ENCODE data around the gene HOXD3.
A peak's percentile ranks its signal among the peaks of the same experiment; 100 is the strongest.

The HOXD3 gene

GRCh38 chr2:176156807-176157498, at the start of gene HOXD3:
Gene HOXD3, plus strand, starts transcription at chr2:176157307. Its CDS starts 11,808 bp downstream, at chr2:176169115.
- DNase-seq: peak; percentile 65

GRCh38 chr2:176107731-176108181, 49.4 kb upstream of the HOXD3 start:
- DNase-seq: no peak

GRCh38 chr2:176109192-176109901, 47.8 kb upstream of the HOXD3 start:
- no peak for DNase-seq

- DNase-seq: no peak
These were observed 47.2 kb upstream of the HOXD3 start for GRCh38 chr2:176109946-176110345.

- no peak for DNase-seq
These were observed 46.4 kb upstream of the HOXD3 start for GRCh38 chr2:176110415-176111308.

GRCh38 chr2:176111309-176111663, 45.8 kb upstream of the HOXD3 start:
- peak; percentile 88 for DNase-seq

- no peak for DNase-seq
These were observed 45.2 kb upstream of the HOXD3 start for GRCh38 chr2:176111846-176112374.

- DNase-seq: no peak
These were observed 44.5 kb upstream of the HOXD3 start for GRCh38 chr2:176112375-176113302.

- no peak for DNase-seq
These were observed 42.8 kb upstream of the HOXD3 start for GRCh38 chr2:176114120-176114929.

GRCh38 chr2:176114930-176115625, 42.0 kb upstream of the HOXD3 start:
- no peak for DNase-seq

GRCh38 chr2:176115883-176116813, 41.0 kb upstream of the HOXD3 start, which contains the start of gene HOXD10:
Gene HOXD10, plus strand, starts transcription at chr2:176116778. Its CDS starts 56 bp downstream, at chr2:176116834.
- peak; percentile 72 for DNase-seq

GRCh38 chr2:176117162-176117822, 39.8 kb upstream of the HOXD3 start:
- no peak for DNase-seq

- no peak for DNase-seq
These were observed 39.2 kb upstream of the HOXD3 start for GRCh38 chr2:176117823-176118371.

GRCh38 chr2:176118601-176119339, 38.3 kb upstream of the HOXD3 start:
- no peak for DNase-seq

GRCh38 chr2:176120364-176121189, 36.5 kb upstream of the HOXD3 start:
- DNase-seq: no peak

Measured in retina (tissue), 1 donor.